OCI-LY1 (cell line): ENCODE data around the gene ARFGAP1.

Source experiments
- H2AFZ ChIP-seq: fragments of 200-600 bp; sonication (generic), shearing (Covaris generic); 2 replicates; pipeline ENCODE4 v1.6.0; 2014; ENCODE audit warnings: antibody characterized with exemption, mild to moderate bottlenecking, low read length
- H3F3A ChIP-seq: fragments of 200-600 bp; sonication (generic), shearing (Covaris generic); 2 replicates; pipeline ENCODE4 v1.6.0; 2014; ENCODE audit warnings: mild to moderate bottlenecking, antibody characterized with exemption, low read length, moderate library complexity; ENCODE audit not compliant: insufficient read depth
- H3K27ac ChIP-seq: fragments of 200-600 bp; sonication (generic); 2 replicates; pipeline ENCODE4 v1.5.1; 2014; ENCODE audit warnings: low read length, mixed run types, mild to moderate bottlenecking, low read depth; ENCODE audit not compliant: poor library complexity, severe bottlenecking
- H3K27me3 ChIP-seq: fragments of 200-600 bp; sonication (generic); 2 replicates; pipeline ENCODE4 v1.6.0; 2014; ENCODE audit warnings: antibody characterized with exemption, mild to moderate bottlenecking, low read length, moderate library complexity; ENCODE audit not compliant: insufficient read depth
- H3K36me3 ChIP-seq: fragments of 200-600 bp; sonication (generic); 2 replicates; pipeline ENCODE4 v1.6.1; 2014; ENCODE audit warnings: mild to moderate bottlenecking, antibody characterized with exemption, low read length, moderate library complexity, mixed read lengths; ENCODE audit not compliant: insufficient read depth
- H3K4me1 ChIP-seq: fragments of 200-600 bp; sonication (generic); 2 replicates; pipeline ENCODE4 v1.5.1; 2014; ENCODE audit warnings: mild to moderate bottlenecking, low read length, moderate library complexity; ENCODE audit not compliant: insufficient read depth, severe bottlenecking
- H3K4me2 ChIP-seq: fragments of 200-600 bp; sonication (generic), shearing (Covaris generic); 2 replicates; pipeline ENCODE4 v1.6.1; 2014; ENCODE audit warnings: low read length
- H3K4me3 ChIP-seq: fragments of 200-600 bp; sonication (generic); 2 replicates; pipeline ENCODE4 v1.5.1; 2014; ENCODE audit warnings: low read length, low read depth, mild to moderate bottlenecking, mixed read lengths; ENCODE audit not compliant: poor library complexity, severe bottlenecking
- H3K79me2 ChIP-seq: fragments of 200-600 bp; shearing (Covaris generic); 2 replicates; pipeline ENCODE4 v1.6.1; 2016; ENCODE audit warnings: mixed run types, low read length, mixed read lengths; ENCODE audit not compliant: insufficient read depth
- H3K9ac ChIP-seq: fragments of 200-600 bp; sonication (generic), shearing (Covaris generic); 2 replicates; pipeline ENCODE4 v1.6.1; 2014; ENCODE audit warnings: mild to moderate bottlenecking, low read length, mixed read lengths
- H3K9me2 ChIP-seq: fragments of 200-600 bp; sonication (generic), shearing (Covaris generic); 2 replicates; pipeline ENCODE4 v1.6.1; 2014; ENCODE audit warnings: low read depth, mild to moderate bottlenecking, low read length, mixed read lengths
- H3K9me3 ChIP-seq: fragments of 200-600 bp; shearing (Covaris generic); 2 replicates; pipeline ENCODE4 v1.6.1; 2014; ENCODE audit warnings: low read length, mixed read lengths
- H4K20me1 ChIP-seq: fragments of 200-600 bp; sonication (generic), shearing (Covaris generic); 2 replicates; pipeline ENCODE4 v1.6.0; 2016; ENCODE audit warnings: mild to moderate bottlenecking, low read length; ENCODE audit not compliant: insufficient read depth
- CTCF ChIP-seq: fragments of 200-600 bp; sonication (generic), shearing (Covaris generic); IDR thresholded peaks from 2 replicates; pipeline ENCODE4 v1.5.1; 2017; ENCODE audit warnings: mild to moderate bottlenecking, antibody characterized with exemption, low read length, moderate library complexity, mixed read lengths
- EZH2 ChIP-seq: fragments of 200-600 bp; sonication (generic), shearing (Covaris generic); IDR thresholded peaks from 2 replicates; pipeline ENCODE4 v1.8.0; 2017; ENCODE audit warnings: borderline replicate concordance, mixed run types, mild to moderate bottlenecking, antibody characterized with exemption, low read length, moderate library complexity, mixed read lengths

ARFGAP1 gene

GRCh38 chr20:63306673-63307537, 34.3 kb downstream of the ARFGAP1 start:
- Histone ChIP-seq H3K9me3 (no peaks in the 10 kb centered on the region), H3F3A (no peaks in the 10 kb centered on the region), H3K4me3 (no peak overlapping the region), H4K20me1 (no peaks in the 10 kb centered on the region), H2AFZ (no peak overlapping the region), H3K9ac (no peak overlapping the region), H3K27ac (no peak overlapping the region), H3K4me1 (no peaks in the 10 kb centered on the region), H3K4me2 (no peak overlapping the region), H3K27me3 (no peaks in the 10 kb centered on the region; the same call in 1 of the 2 replicates), H3K79me2 (no peaks in the 10 kb centered on the region), H3K36me3 (no peaks in the 10 kb centered on the region), H3K9me2 (no peaks in the 10 kb centered on the region)
- TF ChIP-seq CTCF (no peak), EZH2 (no peak)

- no peaks in the 10 kb centered on the region for H3K9me2 ChIP-seq
- H3K9ac ChIP-seq, result no peak overlapping the region
- no peak overlapping the region for H2AFZ ChIP-seq
- TF ChIP-seq EZH2 (no peak), CTCF (no peak)
- H3K9me3 ChIP-seq, result no peaks in the 10 kb centered on the region
- no peak overlapping the region for H3K27ac ChIP-seq
- H3F3A ChIP-seq, result no peaks in the 10 kb centered on the region
- H3K27me3 ChIP-seq, result no peaks in the 10 kb centered on the region; the same call in 1 of the 2 replicates
- H3K4me2 ChIP-seq, result no peak overlapping the region
- no peaks in the 10 kb centered on the region for H3K36me3 ChIP-seq
- no peaks in the 10 kb centered on the region for H3K79me2 ChIP-seq
- H3K4me3 ChIP-seq, result no peak overlapping the region
- no peaks in the 10 kb centered on the region for H4K20me1 ChIP-seq
- H3K4me1 ChIP-seq, result no peaks in the 10 kb centered on the region
Observed at GRCh38 chr20:63307538-63308217, 35.1 kb downstream of the ARFGAP1 start.

DNA sequence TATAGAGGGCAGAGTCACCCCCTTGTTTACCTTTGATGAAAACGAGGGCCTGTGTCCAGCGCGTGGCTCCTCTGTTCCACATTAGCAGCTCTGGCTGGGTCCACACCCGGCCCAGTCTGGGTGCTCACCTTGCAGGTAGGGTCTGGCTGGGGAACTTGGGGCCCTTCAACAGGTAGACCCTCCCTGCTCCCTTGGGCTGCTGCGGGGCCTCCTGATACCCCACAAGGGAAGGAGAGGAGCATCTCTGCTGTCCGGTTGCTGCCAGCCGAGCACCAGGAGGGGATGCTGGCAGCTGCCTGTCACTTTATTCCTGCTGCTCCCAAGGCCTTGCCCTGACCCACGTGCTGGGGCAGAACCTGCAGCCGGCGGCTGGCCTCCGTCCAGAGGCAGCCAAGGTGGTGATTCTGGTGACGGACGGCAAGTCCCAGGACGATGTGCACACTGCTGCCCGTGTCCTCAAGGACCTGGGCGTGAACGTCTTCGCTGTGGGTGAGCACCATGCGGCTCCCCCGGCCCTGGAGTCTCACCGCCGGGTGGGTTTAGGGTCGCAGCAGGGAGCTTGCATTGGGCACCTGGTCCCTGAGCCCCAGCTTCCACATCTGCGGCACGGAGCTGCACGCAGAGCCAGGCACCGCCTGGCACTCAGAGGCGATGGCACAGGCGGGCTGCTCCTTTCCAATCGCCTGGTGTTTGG, 35.8 kb downstream of the ARFGAP1 start:
- H3F3A ChIP-seq, result no peaks in the 10 kb centered on the region
- no peaks in the 10 kb centered on the region; the same call in 1 of the 2 replicates for H3K27me3 ChIP-seq
- H3K9me3 ChIP-seq, result no peaks in the 10 kb centered on the region
- H2AFZ ChIP-seq, result no peak overlapping the region
- H3K79me2 ChIP-seq, result no peaks in the 10 kb centered on the region
- no peak overlapping the region for H3K4me2 ChIP-seq
- no peak overlapping the region for H3K9ac ChIP-seq
- no peak overlapping the region for H3K27ac ChIP-seq
- H4K20me1 ChIP-seq, result no peaks in the 10 kb centered on the region
- H3K4me3 ChIP-seq, result no peak overlapping the region
- no peaks in the 10 kb centered on the region for H3K36me3 ChIP-seq
- TF ChIP-seq EZH2, result no peak
- TF ChIP-seq CTCF, result no peak
- H3K9me2 ChIP-seq, result no peaks in the 10 kb centered on the region
- H3K4me1 ChIP-seq, result no peaks in the 10 kb centered on the region
